SIG-M5 treated with dmso at 0.1 percent for 504 hours (cell line): ENCODE data around the gene SMARCA1.
A peak's percentile ranks its signal among the peaks of the same experiment; 100 is the strongest.
"Not testable (repeated sequence)": the region's sequence is repeated elsewhere in the genome, so short reads cannot be mapped to it uniquely, and the experiment has no call there.

Experiments used
- DNase-seq: peaks from one replicate; lab custom pipeline; 2025; ENCODE audit not compliant: unreplicated experiment; lab: John Stamatoyannopoulos, UW

SMARCA1 gene

GRCh38 chrX:129523079-129523911 is at the start of gene SMARCA1:
TSS of gene SMARCA1 (minus strand) at chrX:129523490. CDS start at chrX:129523370, 120 bp downstream.
- DNase-seq: no peak

- DNase-seq: no peak
Observed at GRCh38 chrX:129572422-129572821, 49.1 kb upstream of the SMARCA1 start.

GRCh38 chrX:129568349-129568748 is 45.1 kb upstream of the SMARCA1 start:
- no peak for DNase-seq

GRCh38 chrX:129566073-129566472 is 42.8 kb upstream of the SMARCA1 start:
- no peak for DNase-seq

GRCh38 chrX:129565046-129565650 is 41.9 kb upstream of the SMARCA1 start:
- DNase-seq: no peak

- not testable (repeated sequence) for DNase-seq
Observed at GRCh38 chrX:129564345-129564744, 41.1 kb upstream of the SMARCA1 start.

GRCh38 chrX:129561453-129561852 is 38.2 kb upstream of the SMARCA1 start:
- DNase-seq: no peak

GRCh38 chrX:129559783-129560182 is 36.5 kb upstream of the SMARCA1 start:
- peak; percentile 0 for DNase-seq

GRCh38 chrX:129557844-129558480 is 34.7 kb upstream of the SMARCA1 start:
- no peak for DNase-seq

- DNase-seq: no peak
Observed at GRCh38 chrX:129556806-129557315, 33.6 kb upstream of the SMARCA1 start.

- not testable (repeated sequence) for DNase-seq
Observed at GRCh38 chrX:129554816-129555215, 31.5 kb upstream of the SMARCA1 start.

- peak; percentile 66 for DNase-seq
Observed at GRCh38 chrX:129553619-129554288, 30.5 kb upstream of the SMARCA1 start.

- no peak for DNase-seq
Observed at GRCh38 chrX:129549124-129549523, 25.8 kb upstream of the SMARCA1 start.

- DNase-seq: no peak
Observed at GRCh38 chrX:129545408-129545807, 22.1 kb upstream of the SMARCA1 start.

- no peak for DNase-seq
Observed at GRCh38 chrX:129544780-129545179, 21.5 kb upstream of the SMARCA1 start.

GRCh38 chrX:129540722-129541184 is 17.5 kb upstream of the SMARCA1 start:
- peak; percentile 48 for DNase-seq

- DNase-seq: peak; percentile 59
Observed at GRCh38 chrX:129540068-129540653, 16.9 kb upstream of the SMARCA1 start, which contains the start of gene OCRL. TSS of gene OCRL (plus strand) at chrX:129540259. CDS start at chrX:129540440, 181 bp downstream.

GRCh38 chrX:129534816-129535578 is 11.7 kb upstream of the SMARCA1 start:
- no peak for DNase-seq

- DNase-seq: no peak
Observed at GRCh38 chrX:129531132-129531531, 7.8 kb upstream of the SMARCA1 start.

GRCh38 chrX:129530410-129530809 is 7.1 kb upstream of the SMARCA1 start:
- DNase-seq: no peak
